Stimulated activated CD8-positive, alpha-beta memory T cell treated with anti-CD3 and anti-CD28 coated beads, Interleukin-15, amount 100 ng/mL, for 4 hours (primary cell): ENCODE measurements around the gene SNTG2.
"Not testable (repeated sequence)": the region's sequence is repeated elsewhere in the genome, so short reads cannot be mapped to it uniquely, and the experiment has no call there.

Experiments
- DNase-seq, 2 donors: peaks; one replicate each; pipeline ENCODE4 v3.0.0-alpha.2; 2020; ENCODE audit warnings: low read depth in 2 of 2

The SNTG2 gene

GRCh38 chr2:1375794-1376193 is 425.1 kb downstream of the SNTG2 start:
- no peak for DNase-seq

- DNase-seq, result no peak
Observed at GRCh38 chr2:1377473-1377872, 426.8 kb downstream of the SNTG2 start.

- no peak for DNase-seq
Observed at GRCh38 chr2:1378456-1379150, 428.0 kb downstream of the SNTG2 start.

GRCh38 chr2:1381644-1382043 is 431.0 kb downstream of the SNTG2 start:
- no peak for DNase-seq

GRCh38 chr2:1387954-1388725 is 437.5 kb downstream of the SNTG2 start:
- not testable (repeated sequence) for DNase-seq

GRCh38 chr2:1390118-1390517 is 439.5 kb downstream of the SNTG2 start:
- DNase-seq, result not testable (repeated sequence)

- DNase-seq, result no peak
Observed at GRCh38 chr2:1393321-1393720, 442.7 kb downstream of the SNTG2 start.

GRCh38 chr2:1394709-1395408 is 444.2 kb downstream of the SNTG2 start:
- DNase-seq, result no peak

- no peak for DNase-seq
Observed at GRCh38 chr2:1397350-1397749, 446.7 kb downstream of the SNTG2 start.

GRCh38 chr2:1398191-1398590 is 447.5 kb downstream of the SNTG2 start:
- DNase-seq, result no peak

GRCh38 chr2:1400943-1401735 is 450.5 kb downstream of the SNTG2 start:
- DNase-seq, result no peak

- no peak for DNase-seq
Observed at GRCh38 chr2:1402064-1402463, 451.4 kb downstream of the SNTG2 start.

- no peak for DNase-seq
Observed at GRCh38 chr2:1403565-1403964, 452.9 kb downstream of the SNTG2 start.

- no peak for DNase-seq
Observed at GRCh38 chr2:1405124-1405523, 454.5 kb downstream of the SNTG2 start.

GRCh38 chr2:1405967-1406366 is 455.3 kb downstream of the SNTG2 start:
- DNase-seq, result no peak

- DNase-seq, result no peak
Observed at GRCh38 chr2:1406434-1406833, 455.8 kb downstream of the SNTG2 start.

GRCh38 chr2:1407950-1408675 is 457.5 kb downstream of the SNTG2 start:
- no peak for DNase-seq

- DNase-seq, result no peak
Observed at GRCh38 chr2:1413156-1413710, 462.6 kb downstream of the SNTG2 start, which contains the start of gene TPO. Gene TPO (plus strand): TSS chr2:1413463. CDS start chr2:1414409, 946 bp downstream.

GRCh38 chr2:1414121-1414520 is 463.5 kb downstream of the SNTG2 start:
- no peak for DNase-seq

- DNase-seq, result not testable (repeated sequence)
Observed at GRCh38 chr2:1414901-1415300, 464.3 kb downstream of the SNTG2 start.

- DNase-seq, result no peak
Observed at GRCh38 chr2:1415501-1415900, 464.9 kb downstream of the SNTG2 start.
